HG02970 (cell line): Measurements from ENCODE around the gene SVEP1.
"Not testable (repeated sequence)": the region's sequence is repeated elsewhere in the genome, so short reads cannot be mapped to it uniquely, and the experiment has no call there.

Experiments used
- ATAC-seq: cut with Tn5 transposase; IDR thresholded peaks from one replicate; pipeline ENCODE4 v1.9.1; 2021; ENCODE audit warnings: mild to moderate bottlenecking, moderate library complexity, moderate number of reproducible peaks; ENCODE audit not compliant: unreplicated experiment, low FRiP score

The SVEP1 gene

DNA sequence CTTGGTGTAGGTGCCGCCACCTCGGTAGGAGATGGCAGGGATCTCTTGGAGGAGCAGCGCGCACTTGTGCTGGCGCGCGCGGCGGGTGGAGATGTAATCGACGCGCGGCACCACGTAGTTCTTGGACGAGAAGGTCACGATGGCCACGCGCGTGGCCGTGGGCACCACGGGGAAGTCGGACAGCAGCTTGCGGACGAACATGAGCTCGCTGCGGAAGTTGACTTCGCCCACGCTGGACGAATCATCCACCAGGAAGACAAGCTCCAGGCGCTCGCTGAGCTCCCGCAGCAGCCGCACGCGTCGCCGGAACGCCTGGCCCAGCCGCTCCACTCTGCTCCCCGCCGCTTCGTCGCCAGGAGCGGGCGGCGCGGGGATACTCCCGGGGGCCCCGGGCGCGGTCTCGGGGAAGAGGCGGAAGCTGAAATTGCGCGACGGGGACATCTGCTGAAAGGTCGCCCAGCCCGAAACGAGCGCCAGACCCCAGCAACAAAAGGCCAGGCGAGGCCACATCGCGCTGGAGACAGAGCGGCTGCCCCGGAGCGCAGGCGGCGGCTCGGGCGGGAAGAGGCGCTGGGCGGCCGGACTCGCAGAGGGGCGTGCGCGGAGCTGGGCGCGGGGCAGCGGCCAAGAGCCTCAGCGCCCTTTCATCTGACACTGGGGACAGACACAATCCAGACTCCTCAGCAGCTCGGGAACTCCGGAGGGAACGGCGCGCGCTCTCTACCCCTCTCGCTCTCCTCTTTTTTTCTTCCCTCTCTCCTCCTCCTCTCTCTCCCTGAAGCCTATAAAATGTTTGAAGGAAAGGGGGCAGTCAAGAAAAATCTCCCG is at the start of gene SVEP1:
Gene SVEP1 (minus strand): TSS at position 708 of the 828 bp plus-strand sequence. CDS start 198 bp downstream, at position 510.
- no peak for ATAC-seq

GRCh38 chr9:110626101-110626829 is 46.7 kb upstream of the SVEP1 start:
- ATAC-seq: no peak

GRCh38 chr9:110623462-110624025 is 44.0 kb upstream of the SVEP1 start:
- ATAC-seq: no peak

GRCh38 chr9:110622368-110622767 is 42.8 kb upstream of the SVEP1 start:
- no peak for ATAC-seq

- ATAC-seq: no peak
Measured at GRCh38 chr9:110620726-110621125, 41.2 kb upstream of the SVEP1 start.

GRCh38 chr9:110619831-110620230 is 40.3 kb upstream of the SVEP1 start:
- ATAC-seq: no peak

GRCh38 chr9:110615498-110615897 is 36.0 kb upstream of the SVEP1 start:
- ATAC-seq: no peak

DNA sequence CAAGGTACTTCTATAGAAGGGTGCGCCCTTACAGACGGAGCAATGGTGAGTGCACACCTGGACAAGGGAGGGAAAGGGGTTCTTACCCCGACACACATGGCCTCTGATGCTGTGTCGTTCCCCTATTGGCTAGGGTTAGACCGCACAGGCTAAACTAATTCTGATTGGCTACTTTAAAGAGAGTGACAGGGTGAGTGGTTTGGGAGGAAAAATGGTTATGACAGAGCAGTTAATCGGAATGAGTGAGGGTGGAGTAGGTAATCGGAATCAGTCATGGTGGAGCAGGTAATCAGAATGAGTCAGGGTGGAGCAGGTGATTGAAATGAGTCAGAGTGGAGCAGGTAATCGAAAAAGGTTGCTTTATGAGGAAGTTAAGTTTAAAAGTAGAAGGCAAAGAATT is 35.0 kb upstream of the SVEP1 start:
- not testable (repeated sequence) for ATAC-seq

DNA sequence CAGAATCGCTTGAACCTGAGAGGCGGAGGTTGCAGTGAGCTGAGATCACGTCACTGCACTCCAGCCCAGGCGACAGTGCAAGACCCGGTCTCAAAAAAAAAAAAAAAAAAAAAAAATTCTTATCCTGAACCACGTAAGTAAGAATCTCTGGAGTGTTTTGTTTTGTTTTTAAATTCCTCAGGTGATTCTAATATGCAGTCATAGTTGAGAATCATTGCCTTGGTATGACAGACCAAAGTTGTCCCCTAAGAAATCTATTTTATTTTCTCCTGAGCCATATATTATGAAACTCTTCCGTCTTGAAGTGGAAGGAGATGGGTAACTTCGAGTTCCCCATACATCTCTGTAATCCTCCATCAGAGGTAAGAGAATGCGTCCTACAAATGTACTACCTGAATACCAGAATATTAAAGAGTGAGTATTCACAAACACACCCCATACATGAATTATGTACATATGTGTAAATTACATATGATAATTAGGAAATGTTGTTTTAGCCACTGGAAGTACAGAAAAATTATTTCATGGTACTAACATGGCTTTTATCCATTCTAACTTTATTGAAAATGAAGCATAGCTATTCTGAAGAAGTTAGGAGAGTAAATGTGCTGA is 26.7 kb upstream of the SVEP1 start:
- no peak for ATAC-seq

- ATAC-seq: no peak
Measured at GRCh38 chr9:110605565-110605964, 26.0 kb upstream of the SVEP1 start.

DNA sequence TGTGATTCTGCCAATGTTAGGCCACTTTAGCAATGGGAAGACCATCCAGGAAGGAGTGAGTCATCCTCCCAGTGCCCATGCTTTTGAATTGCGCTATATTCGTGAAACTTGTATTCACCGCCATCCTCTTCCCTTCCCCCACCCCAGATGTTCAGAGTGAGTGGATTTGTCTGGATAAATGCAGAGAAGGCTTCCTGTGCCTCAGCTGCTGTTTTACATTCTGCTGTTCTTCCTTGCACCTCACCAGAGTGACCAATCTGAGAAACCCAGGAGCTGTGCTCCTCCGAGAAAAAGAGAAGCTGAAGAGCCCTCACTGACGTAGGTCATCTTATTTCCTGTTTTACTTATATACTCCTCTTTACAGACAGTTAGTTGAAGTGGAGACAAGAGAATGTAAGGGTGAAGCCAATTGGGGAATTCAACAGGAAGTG is 24.6 kb upstream of the SVEP1 start:
- no peak for ATAC-seq

- no peak for ATAC-seq
Measured at GRCh38 chr9:110602281-110602680, 22.7 kb upstream of the SVEP1 start.

DNA sequence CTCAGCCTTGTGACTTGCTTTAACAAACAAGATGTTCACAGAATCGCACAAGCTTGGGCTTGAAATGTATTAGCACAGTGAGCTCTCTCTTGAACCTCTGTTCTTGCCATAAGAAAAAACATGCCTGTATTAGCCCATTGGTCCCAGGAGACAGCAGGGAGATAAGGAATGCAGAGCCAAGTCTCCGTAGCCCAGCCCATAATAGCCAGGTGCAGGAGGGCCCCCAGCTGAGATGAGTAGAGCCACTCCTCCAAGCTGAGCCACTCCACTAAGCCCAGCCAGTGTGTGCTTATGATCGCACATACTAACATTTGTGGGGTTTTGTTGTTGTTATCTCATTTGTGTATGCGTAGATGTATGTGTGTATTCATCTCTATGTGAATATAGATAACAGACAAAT is 21.6 kb upstream of the SVEP1 start:
- no peak for ATAC-seq

DNA sequence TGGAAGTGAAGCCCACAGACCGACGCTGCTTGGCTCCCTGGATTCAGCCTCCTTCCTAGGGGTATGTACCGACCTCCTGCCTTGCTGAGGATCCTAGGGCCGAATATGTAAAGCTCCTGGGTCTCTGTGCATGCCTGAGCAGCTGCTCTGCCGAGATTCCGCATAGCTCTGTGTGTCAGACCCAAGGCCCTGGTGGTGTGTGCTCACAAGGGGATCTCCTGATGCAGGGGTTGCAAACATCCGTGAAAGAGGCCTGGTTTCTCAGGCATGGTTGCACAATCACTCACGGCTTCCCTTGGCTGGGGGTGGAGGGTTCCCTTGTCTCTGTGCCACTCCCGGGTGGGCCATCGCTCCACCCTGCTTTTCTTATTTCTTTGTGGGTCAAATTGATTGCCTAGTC is 19.9 kb upstream of the SVEP1 start:
- no peak for ATAC-seq

GRCh38 chr9:110592044-110592830 is 12.7 kb upstream of the SVEP1 start:
- ATAC-seq: no peak

GRCh38 chr9:110591526-110591925 is 12.0 kb upstream of the SVEP1 start:
- ATAC-seq: no peak

GRCh38 chr9:110590816-110591215 is 11.3 kb upstream of the SVEP1 start:
- no peak for ATAC-seq

GRCh38 chr9:110588296-110588695 is 8.8 kb upstream of the SVEP1 start:
- no peak for ATAC-seq

GRCh38 chr9:110583237-110583636 is 3.7 kb upstream of the SVEP1 start:
- ATAC-seq: no peak

DNA sequence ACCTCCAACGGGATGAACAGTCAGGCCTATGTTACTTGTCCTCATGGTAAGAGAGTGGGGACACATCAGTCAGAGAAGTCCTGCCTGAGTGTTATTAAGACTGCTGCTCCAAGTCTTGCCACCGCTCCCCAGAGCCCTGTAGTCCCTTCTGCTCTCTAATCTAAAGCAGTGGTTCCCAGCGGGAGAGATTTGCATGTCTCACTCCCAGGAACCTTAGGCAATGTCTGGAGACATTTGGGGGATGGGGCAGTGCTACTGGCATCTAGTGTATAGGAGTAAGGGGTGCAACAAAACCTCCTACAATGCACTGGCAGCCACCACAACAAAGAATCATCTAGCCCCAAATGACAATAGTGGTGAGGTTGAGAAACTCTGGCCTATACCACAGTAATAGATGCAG is 2.6 kb upstream of the SVEP1 start:
- ATAC-seq: no peak
